ENCODE results near the gene GABRR3.
A peak's percentile ranks its signal among the peaks of the same experiment; 100 is the strongest.
"Not testable (repeated sequence)": the region's sequence is repeated elsewhere in the genome, so short reads cannot be mapped to it uniquely, and the experiment has no call there.

The GABRR3 gene

DNA sequence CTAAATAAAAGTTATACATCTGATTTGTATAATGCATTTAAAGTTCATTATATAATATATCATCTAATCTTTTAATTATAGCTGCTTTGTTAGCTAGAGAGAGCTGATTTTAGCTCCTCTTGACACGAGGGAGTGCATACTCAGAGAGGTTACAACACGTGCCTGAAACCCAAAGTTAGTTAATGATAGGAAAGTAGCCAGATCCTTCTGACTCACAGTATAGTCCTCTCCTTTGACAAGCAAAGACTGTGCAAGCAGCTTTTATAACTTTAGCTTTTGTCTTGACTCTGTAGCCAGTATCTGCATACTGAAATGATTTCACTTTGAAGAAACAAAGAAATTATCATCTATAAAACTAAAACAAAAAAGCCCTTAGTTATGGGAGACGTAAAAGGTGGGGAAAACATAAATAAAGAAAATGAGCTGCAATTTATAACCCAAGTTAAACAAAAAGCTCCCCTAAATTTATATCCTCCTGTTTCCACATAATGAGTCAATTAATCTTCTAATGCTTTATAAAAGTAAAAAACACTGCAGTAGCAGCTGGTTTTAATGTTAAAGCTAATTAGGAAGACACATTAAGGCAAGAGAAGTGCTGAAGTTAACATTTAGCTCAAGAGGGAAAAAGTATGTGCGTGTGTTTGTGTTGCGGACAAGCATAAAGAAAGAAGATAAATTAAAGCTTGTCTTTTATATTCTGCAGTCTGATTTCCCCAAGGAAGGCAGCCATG is 13.1 kb downstream of the GABRR3 start:
- DNase-seq: peak; percentile 52

DNA sequence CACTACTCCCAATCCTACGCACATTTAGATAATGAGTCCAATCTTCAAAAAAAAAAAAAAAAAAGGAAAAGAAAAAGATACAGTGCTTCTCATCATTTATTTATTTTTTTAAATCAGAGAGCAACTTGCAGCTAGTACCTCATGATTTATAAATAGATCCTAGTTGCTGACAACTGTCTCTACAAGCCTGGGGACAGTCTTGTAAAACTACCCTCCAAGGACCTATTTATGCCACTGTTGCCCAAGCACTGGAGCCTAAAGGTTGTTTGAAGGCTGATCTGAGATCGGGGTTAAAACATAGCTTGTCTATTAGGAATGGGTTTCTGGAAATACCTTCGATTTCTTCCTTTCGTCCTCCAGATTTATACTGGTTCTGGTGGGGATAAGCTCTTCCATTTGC is 14.7 kb downstream of the GABRR3 start:
- DNase-seq: no peak

DNA sequence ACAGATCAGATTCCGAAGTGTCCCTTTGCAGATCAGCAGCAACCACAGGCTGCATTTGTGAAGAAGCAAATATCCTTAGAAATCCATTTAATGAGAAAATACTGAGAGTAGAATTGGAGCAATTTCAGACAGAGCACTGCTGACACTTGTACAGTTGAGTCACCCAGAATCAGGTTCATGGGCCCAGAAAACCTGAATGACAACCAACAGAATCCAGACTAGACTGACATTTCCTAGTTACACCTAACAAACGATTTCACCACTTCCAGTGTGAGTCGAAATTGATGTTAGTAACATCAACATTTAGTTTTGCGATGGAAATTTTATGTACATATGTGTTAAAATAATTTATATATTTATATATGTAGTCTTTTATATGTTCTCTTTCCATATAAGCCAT is 16.8 kb downstream of the GABRR3 start:
- DNase-seq: no peak

DNA sequence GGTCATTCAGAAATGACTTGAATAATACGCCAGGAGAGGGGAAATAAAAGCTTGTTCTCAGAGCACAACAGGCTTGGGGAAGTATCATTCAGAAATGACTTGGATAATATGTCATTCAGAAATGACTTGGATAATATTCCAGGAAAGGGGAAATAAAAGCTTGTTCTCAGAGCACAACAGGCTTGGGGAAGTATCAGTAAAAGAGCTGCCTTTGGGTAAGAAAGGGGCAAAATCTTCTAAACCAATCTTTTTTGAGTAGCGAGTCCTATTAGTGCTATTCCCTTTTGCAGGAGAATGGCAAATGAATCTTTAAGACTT is 20.9 kb downstream of the GABRR3 start:
- DNase-seq: no peak

DNA sequence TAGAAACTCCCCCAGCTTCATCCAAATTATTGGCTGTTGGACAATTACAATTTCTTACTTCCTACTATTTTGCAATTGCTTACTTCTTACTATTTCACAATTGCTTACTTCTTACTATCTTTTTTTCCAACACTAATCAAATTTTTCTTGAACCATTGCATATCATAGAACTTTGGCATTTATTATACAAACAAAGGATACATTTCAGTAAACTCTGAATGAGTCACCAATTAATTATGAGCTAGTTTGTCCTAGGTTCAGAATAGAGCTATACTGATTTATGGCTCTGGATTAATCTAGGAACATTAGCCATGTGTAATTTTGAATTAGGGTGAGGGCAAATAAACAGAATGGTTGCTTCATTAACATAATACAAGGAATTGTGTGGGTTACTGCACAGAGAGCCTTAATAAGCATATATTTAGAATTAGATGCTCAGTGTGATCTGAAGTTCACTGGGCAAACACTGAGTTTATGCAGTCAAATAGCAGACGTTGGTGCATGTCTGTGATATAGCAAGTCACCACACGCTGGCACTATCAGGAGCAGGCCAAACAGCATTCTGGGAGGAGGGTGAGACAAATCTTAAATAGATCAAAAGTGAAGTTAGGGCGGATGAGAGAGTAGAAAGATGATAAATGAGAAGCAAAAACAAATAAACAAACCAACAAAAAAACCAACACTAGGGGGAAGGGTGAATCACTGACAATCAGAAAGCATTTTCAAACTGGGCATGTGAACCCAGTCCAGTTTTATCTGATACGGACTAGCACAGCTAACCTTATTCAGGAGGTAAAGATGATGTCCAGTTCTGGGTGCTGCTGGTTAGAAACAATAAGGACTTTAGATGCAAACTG is 21.5 kb downstream of the GABRR3 start:
- DNase-seq: peak; percentile 54

DNA sequence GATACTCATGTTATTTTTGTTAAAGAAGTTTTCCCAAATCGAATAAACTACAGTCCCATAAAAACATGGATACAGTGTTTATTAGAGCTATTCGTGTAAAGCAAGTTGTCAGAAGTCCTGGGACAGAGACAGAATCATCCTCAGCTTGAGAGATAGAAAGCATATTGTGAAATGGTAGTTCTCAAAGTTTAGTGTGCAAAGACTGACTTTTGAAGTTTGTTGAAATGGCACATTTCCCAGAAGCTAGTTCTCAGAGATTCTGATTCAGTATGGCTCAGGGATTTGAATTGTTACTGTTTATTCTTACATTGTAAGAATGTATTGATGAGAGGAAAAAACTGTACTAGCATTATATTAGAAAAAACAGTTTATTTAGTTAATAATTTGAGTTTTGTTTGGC is 22.1 kb downstream of the GABRR3 start:
- DNase-seq: no peak

DNA sequence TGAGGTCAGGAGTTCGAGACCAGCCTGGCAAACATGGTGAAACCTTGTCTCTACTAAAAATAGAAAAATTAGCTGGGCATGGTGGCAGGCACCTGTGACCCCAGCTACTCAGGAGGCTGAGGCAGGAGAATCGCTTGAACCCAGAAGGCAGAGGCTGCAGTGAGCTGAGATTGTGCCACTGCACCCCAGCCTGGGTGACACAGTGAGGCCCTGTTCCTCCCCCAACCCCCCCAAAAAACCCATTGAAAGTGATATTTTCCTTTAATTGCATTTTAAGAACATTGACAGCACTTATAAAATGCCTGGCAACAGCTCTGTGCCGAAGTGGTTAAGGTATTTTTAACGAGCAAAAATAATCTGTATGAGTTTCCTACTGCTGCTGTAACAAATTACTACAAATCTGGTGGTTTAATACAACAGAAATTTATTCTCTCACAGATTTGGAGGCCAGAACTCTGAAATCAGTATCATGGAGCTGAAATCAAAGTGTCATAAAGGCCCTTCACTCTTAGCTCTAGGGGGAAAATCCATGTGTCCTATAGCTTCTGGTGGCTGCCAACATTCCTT is 24.1 kb downstream of the GABRR3 start:
- DNase-seq: not testable (repeated sequence)

DNA sequence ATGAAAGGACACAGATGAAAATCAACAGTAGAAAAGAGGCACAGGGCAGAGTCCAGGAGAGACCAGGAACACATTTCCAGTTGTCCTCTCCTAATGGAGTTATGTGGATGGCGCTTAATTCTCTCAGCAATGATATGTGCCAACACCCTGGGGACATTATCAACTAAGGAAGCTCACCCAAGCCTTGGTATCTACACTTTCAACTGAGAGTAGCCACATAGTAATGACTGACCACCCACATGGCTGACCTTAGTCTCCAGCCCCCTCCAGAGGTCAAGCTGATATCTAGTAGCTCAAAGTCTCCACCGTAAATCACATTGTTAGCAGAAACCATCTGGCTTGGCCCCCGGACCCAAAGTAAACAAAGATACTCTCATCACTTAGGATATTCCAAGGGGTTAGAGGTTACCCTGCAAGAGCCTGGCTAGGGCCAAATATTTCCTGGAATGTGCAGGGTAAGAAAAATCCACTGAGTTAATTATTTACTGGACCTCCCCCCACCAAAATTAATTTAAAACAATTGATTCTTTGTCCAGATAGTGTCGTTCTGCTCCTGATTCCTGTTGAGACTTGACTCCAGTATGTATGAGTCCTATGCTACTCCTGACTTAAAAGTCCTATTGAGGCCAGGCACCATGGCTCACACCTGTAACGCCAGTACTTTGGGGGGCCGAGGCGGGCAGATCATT is 24.8 kb downstream of the GABRR3 start:
- DNase-seq: peak; percentile 38

DNA sequence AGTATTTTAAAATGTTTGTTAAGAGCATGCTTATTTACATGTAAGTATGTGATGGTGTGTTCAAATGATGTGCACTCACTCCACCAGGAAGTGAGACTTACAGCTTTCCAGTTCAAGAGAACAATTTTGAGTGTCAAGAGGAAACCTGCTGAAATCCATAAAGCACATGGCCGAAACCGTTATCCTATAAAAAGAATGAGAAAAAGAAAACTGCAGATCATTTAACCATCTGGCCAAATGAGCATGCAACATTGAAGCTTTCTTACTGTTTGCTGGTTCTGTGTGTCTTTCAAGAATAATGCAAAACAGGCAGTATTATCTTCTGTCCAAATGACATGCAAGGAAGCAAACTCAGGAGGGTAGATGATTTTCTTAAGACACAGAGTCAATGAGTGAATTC is 26.3 kb downstream of the GABRR3 start:
- no peak for DNase-seq

DNA sequence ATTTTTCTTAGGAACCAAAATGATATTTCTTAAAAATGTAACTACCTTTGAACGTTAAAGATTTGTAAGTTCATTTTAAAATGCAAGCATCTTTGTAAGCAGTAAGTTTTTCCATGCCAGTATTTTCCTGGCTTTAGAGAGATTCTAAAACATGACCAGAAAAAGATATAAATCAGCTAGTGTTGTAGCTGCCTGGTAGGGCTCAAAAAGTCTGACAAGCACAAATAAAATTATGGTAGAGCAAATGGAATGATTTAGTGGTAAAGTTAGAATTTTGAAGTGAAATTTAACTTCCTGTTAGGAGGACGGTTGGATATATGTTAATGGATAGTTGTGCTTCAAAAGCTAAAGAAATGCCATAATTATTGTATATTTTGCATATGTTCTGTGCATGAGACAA is 29.7 kb downstream of the GABRR3 start:
- no peak for DNase-seq

DNA sequence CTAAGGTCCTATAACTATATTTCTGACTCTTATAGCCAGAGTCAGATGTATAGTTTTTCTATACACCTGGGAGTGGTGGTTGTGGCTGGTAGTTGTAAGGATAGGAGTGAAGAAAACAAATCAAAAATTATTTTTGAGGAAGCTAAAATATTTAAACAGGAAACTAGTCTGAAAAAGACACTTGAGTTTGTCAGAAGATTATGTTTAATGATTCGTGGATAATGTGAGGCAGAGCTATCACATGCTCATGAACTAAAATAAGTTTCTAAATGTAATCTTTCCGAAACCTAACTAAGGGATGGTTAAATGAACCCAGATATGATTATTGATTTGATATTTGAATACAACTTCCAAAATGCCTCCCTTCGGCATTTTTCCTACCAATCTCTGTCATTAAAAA is 30.4 kb downstream of the GABRR3 start:
- no peak for DNase-seq

DNA sequence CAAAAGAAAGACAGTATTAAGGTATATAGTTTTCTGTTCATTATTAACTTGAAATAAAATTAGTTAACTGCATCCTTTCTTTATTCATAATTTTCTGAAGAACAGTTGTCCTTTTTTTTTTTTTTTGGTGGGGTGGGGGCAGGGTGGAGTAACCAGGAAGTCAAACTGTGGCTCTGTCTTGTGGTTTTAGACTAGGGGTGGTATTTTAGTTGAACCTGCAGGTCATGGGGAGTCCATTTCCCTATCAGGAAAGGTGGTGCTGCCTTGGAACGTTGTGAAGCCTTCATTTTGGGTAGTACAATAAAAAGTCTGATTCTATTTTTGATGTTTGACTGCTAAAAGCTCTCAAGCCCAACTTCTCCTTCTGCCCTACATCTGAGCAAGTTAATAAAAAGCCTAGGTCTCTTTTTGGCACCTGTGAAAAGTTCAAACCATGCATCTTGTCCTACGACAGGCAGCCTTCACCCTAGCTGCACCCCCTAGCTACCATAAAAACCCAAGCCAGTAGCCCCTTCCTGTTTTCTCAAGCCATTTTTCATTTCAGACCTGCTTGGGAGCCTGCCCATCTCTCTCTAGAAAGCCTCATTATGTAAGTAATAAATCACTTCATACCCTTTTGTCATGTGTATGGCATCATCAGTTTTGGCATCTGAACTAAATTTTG is 31.7 kb downstream of the GABRR3 start:
- DNase-seq: peak; percentile 48

DNA sequence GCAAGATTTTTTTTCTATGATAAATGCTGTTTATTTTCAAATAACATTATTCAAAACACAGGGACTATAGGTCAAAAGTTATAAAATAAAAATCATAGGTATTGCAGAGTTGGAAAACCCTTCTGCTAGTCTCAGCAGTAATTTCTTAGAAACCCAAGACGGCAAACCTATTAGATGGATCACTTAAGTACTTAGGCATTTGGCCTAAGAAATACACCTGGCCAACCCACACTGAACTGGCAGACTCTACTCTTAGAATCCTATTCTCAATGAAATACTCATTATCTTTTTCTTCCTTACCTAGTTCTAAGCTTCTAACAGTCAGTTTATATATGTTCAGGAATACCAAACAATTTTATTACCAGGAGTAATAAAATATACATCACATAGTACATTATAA is 32.4 kb downstream of the GABRR3 start:
- DNase-seq: no peak

DNA sequence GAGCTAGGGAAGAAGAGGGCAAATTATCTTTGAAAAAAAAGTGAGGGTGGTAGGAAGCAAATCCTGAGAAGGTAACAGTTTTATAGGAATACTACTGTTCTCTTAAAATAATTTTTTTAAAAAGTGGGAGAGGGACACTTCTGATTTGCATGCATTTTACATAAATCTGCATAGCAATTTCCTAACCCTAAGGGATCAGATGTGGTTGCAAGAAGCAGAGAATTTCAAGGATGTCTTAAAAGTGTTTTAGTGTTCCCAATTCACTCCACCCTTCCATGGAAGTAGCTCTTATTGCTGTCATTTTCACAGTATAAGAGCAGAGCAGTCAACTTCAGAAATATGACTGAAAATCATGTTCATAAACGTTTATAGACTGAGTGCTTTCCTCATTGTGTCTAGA is 35.1 kb downstream of the GABRR3 start:
- DNase-seq: no peak

DNA sequence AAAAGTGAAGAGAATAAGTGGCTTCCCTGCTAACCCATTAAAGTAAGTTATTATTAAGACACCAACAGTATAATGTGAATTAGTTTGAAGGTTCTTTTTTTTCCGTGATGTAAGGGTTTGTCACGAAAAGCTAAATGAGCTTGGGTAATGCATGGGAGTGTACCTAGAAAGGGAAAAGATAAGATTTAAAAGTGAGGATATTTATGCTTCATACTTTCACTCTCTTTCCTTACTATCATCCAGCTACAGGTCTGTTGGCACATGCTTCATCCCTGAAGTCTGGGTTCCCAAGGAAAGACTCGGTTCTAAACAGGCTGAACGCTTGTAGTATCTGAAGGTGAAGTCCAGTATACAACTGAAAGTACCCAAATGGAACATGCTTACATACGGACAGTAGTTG is 36.0 kb downstream of the GABRR3 start:
- no peak for DNase-seq

DNA sequence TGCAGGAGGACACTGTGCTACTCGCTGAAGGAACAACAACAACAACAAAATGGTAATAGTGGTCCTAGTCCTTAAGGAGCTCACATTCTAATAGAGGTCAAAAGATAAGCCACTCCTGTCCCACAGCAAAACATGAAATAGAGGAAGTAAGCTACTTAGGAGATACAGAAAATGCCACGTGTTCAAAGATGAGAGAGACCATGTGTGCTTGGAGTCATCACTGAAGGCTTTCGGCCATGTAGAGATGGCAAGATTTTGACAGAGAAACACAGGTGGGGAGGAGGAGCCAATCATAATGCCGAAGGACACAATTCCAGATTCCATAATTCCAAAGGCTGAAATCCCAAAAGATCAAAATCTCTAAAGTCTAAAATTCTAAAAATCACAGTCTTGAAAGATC is 38.1 kb downstream of the GABRR3 start:
- DNase-seq: peak; percentile 65

DNA sequence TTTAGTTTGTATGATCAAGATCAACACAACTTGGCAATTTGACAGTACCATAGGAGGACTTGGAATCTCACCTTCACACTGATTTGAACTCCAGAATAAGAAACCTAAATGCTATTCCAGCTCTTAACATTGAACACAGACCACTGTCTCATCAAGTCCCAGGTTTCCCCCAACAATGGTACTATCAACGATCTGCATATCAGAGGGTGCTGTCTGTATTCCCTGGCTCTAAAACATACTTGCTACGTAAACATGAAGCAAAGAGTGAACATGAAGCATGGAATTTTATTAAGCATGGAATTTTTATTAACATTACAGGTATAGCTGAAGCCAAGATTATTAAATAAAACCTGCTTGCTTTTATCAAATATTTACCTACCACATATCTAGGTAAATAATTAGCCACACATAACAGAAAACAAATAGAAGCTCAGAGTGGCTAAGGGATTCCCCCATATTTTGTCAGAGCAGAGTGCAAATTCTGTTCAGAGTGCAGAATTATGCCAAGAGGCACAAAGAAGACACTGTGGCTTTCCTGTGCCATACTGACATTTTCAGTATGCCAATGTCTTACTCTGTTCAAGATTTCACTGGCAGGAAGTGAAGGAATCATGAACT is 40.7 kb downstream of the GABRR3 start:
- DNase-seq: no peak

DNA sequence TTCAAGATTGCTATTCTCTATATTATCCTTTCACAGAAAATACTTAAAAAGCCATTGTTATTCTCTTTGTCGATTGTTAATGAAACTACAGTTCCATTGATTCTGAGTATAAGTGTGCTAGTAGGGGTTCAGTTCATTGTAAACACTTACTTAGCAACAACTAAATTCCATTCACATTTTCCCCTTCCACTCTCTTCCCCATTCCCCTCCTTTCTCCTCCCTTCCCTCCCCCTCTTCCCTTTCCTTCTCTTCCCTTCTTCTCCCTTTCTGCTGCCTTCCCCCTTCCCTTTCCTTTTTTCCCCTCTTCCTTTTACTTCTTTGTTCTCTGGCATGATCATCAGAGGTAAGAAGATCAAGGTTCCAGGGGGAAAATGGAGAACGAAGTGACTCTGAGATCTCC is 41.6 kb downstream of the GABRR3 start:
- no peak for DNase-seq

DNA sequence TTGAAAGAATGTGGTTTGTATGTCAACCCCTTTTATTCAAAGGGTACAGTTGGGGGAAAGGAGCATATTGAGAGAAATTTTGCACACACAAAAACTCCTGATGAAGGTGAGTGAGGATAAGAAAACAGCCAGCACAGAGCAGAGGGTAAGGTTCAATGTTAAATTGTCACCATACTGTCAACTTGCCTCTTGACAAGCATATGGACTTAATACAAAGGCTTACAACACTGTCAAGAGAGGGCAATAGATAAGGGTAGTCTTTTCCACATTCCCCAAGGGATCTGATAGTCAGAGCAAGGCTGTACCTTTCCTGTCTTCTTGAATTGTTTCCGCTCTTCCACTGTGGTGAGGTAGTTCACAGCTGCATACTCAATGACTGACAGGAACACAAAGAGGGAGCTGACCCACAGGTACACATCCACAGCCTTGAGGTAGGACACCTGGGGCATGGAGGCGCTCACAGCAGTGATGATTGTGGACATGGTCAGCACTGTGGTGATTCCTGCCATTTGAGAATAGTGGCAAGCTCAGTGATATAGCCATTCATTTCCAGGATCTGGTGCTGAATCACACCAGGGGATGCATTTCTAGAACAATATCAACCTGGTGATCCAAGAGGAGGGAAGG is 42.5 kb downstream of the GABRR3 start:
- no peak for DNase-seq

DNA sequence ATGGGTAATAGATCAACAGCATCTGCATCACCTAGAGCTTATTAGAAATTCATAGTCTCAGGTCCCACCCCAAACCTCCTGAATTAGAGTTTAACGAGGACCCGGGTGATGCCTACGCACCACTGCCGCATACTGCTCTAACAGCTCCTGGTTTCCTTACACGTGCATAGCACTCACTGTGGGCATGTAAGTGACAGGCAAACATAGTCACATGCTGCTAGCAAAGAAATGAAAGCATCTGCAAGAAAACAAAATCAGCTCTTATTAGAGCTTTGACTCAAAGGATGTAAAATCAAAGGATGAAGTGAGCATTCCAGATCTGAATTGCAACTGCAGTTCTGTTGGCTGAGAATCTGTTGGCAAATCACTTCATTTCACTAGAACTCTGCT is 43.8 kb downstream of the GABRR3 start:
- no peak for DNase-seq

DNA sequence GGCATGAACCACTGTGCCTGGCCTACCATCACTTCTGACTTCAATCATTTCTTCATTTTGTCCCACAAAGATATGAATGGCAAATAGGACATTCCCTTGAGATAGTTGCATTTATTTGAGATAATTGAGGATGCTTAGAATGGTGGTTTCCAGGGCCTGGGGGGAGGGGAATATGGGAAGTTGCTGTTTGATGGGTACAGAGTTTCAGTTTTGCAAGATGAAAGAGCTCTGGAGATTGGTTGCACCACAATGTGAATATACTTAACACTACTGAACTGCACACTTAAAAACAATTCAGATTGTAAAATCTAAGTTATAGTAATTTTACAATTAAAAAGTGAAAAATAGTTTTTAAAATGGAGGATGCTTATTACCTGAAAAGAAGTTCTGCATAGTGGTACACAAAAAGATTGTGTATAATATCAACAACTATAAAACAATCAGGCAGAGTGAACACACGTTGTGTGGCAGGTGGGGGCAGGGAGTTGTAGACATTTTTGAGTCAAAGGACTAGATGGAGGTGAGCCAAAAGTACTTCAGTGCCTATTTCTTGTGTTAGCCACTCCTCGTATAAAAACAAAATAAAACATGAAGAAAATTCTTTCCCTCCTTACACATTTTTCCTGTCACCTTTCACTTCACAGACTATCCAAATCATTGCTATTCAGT is 44.4 kb downstream of the GABRR3 start:
- DNase-seq: peak; percentile 25
